NCI-H82 (cell line): ENCODE results near the gene GARIN5A.
"Not testable (repeated sequence)": the region's sequence is repeated elsewhere in the genome, so short reads cannot be mapped to it uniquely, and the experiment has no call there.

ENCODE experiments used
- DNase-seq: peaks from one replicate; lab custom pipeline; 2025; lab: John Stamatoyannopoulos, UW

Gene GARIN5A

DNA sequence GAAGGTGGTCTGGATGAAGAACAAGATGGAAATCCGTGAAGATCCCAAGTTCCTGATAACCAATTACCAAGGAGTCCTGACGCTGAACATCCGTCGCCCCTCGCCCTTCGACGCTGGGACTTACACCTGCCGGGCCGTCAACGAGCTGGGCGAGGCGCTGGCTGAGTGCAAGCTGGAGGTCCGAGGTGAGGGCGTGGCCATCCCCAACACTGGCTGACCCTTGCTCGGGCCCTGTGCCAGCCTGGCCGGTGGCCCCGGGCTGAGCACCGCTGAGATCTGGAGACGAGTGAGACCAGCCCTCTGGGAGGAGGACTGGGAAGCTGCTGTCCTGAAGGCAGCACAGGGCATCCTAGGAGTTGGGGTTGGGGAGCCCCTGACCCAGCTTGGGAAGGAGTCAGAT lies 12.3 kb downstream of the GARIN5A start:
- DNase-seq: no peak

DNA sequence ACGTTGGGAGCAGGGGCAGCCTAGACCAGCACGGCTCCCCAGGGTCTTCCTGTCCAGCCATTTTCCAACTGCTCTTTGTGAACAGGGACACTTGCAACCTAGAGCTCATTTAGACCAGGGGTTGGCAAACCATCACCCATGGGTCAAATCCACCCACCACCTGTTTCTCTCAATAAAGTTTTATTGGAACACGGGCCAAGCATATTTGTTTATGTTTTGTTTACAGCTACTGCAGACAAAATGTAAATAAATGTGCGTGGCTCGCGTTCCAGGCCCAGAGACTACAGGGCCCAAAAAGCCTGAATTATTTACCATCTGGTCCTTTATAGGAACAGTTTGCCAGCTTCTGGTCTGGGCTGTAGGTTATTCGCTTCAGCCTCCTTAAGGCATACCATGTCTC lies 13.7 kb downstream of the GARIN5A start:
- DNase-seq: no peak

DNA sequence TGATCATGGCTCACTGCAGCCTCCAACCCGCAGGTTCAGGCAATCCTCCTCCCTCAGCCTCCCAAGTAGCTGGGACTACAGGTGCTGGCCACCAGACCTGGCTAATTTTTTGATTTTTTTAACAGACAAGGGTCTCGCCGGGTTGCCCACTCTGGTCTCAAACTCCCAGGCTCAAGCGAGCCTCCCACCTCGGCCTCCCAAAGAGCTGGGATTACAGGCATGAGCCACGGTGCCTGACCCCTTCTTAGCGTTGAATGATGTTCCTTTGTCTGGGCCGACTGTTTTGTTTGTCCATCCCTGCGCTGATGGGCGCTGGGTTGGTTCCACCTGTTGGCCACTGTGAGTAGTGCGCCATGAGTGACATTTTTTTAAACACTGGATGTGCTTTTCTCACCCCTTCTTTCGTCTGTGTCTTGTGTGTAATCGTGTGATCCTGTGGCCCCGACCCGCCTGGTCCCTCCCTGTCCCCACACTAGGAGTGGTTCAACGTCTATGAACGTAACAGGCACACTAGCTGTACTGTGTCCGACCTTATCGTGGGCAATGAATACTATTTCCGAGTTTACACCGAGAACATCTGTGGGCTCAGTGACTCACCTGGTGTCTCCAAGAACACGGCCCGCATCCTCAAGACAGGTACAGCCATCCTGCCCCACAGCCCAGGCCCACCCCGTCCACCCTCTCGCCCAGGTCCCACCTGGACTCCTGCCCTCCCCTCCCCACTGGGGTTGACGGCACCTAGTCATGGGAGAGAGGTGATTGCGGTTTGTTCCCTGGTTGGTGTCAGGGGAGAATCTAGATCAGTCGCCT lies 15.4 kb downstream of the GARIN5A start:
- peak; percentile 76 for DNase-seq

DNA sequence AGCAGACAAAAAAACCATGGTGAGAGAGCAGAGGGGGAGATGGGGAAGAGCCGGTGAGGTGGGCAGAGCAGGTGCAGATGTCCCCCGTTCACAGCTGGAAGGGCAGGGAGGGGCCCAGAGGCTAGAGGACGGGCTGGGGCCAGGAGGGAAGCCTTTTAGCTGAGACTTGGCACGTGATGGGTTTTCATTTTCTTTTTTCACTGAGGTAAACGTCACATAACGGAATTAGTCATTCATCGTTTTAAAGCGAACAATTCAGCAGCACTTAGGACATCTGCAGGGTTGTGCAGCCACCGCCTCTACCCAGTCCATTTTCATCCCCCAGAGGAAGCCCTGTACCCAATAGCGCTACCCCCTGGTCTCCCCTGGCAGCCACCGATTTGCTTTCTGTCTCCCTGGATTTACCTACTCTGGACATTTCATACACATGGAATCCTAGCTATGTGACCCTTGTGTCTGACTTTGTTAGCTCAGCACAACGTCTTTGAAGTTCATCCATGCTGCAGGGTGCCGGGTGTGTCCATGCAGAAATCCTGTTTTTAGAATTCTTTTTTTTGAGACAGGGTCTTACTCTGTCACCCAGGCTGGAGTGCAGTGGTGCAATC lies 16.4 kb downstream of the GARIN5A start:
- no peak for DNase-seq

DNA sequence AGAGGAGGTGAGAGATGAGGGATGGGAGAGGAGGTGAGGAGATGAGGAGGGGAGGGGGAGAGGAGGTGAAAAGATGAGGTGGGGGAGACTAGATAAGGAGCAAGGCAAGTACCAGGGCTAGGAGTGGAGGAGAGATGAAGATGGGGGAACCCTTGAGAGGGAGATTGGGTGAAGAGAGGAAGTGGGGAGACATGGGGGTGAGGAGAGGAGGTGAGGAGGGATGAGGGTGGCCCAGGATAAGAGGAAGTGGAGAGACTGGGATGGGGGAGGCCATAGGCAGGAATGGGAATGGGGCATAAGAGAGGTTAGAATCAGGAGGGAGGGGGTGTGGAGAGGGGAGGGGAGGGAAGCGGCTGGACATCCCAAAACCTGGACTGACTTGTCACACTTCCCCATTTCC lies 17.0 kb downstream of the GARIN5A start:
- DNase-seq: no peak

DNA sequence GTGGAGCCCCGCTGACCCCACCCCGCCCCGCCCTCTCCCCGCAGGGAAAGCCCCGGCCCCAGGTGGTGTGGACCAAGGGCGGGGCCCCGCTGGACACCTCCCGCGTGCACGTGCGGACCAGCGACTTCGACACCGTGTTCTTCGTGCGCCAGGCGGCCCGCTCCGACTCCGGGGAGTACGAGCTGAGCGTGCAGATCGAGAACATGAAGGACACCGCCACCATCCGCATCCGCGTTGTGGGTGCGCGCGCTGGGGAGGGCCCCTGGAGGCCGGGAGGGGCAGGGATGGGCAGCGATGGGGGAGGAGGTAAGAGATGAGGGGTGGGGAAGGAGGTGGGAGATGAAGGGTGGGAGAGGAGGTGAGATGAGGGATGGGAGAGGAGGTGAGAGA lies 17.6 kb downstream of the GARIN5A start:
- DNase-seq: no peak

DNA sequence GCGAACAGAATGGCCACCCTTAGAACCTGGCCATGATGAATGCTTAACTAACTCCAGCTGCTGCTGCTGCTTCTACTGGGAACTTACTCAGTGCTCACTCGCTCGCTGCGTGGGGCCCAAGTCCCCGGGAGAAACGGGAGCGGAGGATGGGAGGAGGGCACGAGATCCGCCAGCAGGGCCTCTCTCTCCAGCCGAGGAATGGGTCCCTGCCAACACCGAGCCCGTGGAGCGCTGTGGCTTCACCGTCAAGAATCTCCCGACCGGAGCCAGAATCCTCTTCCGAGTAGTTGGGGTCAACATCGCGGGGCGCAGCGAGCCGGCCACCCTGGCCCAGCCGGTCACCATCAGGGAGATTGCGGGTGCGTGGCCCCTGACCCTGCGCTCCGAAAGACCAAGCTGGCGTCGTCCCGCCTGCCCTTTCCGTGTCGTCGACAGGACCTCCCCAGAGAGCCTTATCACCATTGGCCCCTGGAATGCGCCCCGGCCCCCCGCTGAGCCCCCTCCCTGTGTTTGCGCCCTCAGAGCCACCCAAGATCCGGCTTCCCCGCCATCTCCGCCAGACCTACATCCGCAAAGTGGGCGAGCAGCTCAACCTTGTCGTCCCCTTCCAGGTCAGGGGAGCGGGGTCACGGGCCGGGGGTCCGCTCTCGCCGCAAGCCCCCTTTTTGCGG lies 18.1 kb downstream of the GARIN5A start:
- no peak for DNase-seq

DNA sequence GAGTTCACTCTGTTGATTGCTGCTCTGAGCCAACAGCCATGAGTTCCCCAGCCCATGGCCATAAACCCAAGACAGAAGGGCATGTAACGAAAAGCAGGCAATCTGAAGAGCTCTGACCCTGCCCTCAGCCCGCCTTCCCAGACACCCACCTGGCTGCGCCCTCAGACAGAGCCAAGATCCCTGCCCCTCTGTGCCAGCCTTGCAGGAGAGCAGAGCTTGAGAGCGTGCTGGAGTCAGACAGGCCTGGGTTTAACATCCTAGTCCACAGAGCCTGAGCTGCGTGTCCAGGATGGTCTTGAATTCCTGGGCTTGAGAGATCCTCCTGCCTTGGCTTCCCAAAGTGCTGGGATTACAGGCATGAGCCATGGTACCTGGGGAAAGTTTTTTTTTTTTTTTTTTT lies 19.3 kb downstream of the GARIN5A start:
- DNase-seq: no peak

DNA sequence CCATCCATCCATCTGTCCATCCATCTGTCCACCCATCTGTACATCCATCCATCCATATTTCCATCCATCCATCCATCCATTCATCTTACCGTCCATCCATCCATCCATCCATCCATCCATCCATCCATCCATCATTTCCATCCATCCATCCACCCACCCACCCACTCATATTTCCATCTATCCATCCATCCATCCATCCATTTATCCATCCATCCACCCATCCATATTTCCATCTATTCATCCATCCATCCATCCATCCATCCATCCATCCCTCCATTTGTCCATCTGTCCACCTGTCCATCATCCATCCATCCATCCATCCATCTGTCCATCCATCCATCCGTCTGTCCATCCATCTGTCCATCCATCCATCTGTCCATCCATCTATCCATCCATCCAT lies 20.7 kb downstream of the GARIN5A start:
- no peak for DNase-seq

DNA sequence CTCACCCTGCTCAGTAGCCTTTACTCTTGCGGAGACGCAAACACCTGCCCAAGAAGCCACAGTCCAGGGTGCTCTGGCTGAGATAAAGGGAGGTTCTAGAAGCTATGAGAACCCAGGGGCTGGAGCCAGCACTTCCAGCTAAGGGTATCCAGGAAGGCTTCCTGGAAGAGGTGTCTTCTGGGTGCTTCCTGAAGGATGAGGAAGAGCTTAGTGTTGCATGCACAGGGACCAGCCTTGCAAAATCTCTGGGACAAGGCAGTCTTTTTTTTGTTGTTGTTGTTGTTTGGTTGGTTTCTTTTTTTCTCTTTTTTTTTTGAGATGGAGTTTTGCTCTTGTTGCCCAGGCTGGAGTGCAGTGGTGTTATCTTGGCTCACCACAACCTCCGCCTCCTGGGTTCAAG lies 23.4 kb downstream of the GARIN5A start:
- DNase-seq: no peak

DNA sequence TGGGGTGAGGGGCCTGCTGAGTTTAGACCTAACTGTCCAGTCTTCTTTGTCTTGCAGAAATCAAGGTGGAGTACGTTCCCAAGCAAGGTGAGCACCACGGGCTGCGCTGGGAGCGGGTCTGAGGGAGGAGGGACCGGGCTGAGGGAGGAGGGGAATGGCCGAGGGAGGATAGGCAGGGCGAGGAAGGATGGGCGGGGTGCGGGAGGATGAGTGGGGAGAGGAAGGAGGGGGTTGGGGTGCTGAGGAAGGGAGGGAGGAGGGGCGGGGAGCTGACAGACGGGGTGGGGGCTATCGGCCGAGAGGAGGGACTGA lies 25.5 kb downstream of the GARIN5A start:
- DNase-seq: no peak

DNA sequence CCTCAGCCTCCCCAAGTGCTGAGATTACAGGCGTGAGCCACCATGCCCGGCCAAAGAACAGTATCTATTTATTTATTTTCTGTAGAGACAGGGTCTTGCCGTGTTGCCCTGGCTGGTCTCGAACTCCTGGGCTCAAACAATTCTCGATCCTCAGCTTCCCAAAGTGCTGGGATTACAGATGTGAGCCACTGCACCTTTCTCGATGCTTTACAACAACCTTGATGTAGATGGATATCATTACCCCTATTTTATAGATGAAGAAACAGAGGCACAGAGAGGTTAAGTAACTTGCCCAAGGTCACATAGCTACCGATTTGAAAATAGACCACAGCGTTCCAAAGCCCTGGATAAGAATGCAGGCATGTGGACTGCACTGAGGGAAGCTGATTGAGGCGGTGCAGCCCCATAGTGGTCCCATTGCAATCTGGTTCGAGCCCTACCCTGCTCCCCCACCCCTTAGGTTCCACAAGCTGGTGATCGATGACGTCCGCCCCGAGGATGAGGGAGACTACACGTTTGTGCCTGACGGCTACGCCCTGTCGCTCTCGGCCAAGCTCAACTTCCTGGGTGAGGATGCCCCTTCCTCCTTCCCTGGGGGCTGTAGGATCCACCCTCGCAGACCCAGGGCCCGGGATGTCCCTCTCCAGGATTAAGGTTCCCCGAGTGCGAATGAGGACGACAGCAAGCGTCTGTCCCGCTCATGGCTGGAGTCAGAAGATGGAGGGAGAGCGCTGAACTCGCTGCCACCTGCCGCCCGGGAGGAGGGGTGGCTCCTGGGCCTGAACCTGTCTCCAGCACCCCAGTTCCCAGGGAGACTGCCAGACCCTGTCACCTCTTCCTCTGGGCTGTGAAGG lies 26.1 kb downstream of the GARIN5A start:
- no peak for DNase-seq

DNA sequence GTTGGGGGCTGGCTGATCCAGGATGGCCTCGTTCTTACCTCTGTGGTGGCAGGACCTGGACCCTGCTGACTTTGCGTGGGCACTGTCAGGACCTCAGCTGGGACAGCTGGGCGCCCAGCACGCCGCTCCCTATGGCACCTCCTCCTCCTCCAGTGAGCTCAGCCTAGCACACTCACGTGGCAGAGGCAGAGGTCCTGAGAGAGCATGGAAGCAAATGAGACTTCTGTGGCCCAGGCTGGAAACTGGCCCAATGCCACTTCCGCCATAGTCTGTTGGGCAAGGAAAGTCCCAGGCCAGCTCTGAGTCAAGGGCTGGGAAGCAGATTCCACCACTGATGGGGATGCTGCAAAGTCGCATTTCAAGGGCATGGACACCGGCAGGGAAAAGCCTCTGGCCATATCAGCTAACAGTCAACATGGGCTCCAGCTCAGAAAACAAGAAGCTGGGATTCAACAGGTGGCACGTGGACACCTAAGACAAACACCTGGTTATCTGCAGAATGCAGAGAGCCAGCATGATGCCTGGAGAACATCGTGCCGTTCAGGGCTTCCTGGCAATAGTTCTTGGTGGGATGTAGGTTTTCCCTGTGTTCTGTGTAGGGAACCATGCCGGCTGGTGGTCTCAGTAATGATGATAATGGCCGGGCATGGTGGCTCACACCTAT lies 27.3 kb downstream of the GARIN5A start:
- no peak for DNase-seq

DNA sequence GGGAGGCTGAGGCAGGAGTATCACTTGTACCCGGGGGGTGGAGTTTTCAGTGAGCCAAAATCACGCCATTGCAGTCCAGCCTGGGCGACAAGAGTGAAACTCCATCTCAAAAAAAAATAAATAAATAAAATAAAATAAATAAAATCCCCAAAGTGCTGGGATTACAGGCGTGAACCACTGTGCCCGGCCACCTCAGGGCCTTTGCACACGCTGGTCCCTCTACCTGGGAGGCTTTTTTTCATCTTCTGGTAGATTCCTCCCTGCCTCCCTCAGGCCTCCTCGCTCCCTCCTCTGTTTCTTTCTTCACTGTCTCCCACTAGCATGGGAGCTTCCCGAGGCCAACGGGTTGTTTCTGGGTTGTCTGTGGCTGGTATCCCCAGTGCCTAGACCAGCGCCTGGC lies 28.9 kb downstream of the GARIN5A start:
- DNase-seq: no peak

DNA sequence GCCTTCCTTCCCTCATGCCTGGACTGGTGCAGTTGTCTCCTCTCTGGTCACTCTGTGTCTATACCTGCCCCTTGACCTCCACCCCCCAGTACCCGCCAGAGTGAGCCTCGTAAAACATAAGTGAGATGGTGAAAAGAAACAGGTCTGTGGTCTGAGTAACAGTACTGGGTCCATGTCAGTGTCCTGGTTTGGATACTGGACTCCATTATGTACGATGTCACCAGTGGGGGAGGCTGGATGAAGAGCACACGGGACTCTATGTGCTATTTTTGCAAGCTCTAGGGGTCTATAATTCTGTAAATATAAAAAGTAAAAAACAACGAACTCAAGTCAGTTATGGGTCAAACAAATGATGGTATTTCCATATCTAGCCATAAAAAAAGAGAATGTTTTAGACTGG lies 29.6 kb downstream of the GARIN5A start:
- no peak for DNase-seq

DNA sequence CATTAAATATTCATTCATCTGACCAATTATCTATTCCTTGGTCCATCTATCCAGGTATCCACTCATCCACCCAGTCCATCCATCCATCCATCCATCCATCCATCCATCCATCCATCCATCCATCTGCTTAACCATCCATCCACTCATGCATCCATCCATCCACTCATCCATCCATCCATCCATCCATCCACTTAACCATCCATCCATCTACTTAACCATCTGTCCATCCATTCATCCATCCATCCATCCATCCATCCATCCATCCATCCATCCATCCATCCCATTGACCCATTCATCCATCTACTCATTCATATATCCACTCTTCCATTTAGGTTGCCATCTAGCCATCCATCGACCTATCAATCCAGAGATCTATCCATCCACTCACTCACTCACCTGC lies 32.6 kb downstream of the GARIN5A start:
- no peak for DNase-seq

DNA sequence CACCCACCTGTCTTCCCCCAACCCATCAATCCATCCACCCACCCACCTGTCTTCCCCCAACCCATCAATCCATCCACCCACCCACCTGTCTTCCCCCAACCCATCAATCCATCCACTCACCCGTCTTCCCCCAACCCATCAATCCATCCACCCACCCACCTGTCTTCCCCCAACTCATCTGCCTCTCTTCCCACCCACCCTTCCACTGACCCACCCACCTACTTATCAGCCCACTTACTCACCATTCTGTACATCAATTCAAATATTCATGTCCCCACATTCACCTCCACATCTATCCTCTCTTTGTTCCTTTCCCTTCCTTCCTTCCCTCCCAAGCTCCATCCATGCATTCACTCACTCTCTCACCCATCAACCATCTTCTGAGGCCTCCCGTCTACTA lies 37.5 kb downstream of the GARIN5A start:
- DNase-seq: not testable (repeated sequence)

DNA sequence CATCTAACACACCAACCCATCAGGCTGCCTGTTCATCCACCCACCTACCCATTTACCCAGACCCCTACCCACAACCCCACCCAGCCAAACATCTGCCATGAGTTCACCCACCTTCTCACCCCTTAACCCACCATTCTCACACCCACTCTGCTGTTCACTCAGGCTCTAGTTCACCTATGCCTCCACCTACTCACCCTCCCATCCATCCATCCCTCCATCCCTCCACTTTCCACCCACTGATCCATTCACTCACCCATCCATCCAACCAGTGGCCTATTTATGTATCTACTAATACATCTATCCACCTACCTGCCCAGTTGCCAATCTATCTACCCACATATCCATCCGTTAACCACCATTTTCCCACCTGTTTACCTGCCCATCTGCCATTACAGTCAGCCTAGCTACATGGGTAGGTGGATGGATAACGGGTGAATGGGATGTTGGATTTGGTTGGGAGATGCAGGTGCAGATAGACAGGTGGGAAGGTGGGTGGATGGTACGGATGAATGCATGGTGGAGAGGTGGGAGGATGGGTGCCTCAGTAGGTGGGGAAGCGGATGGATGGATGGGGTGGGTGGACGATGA lies 38.7 kb downstream of the GARIN5A start:
- DNase-seq: no peak

DNA sequence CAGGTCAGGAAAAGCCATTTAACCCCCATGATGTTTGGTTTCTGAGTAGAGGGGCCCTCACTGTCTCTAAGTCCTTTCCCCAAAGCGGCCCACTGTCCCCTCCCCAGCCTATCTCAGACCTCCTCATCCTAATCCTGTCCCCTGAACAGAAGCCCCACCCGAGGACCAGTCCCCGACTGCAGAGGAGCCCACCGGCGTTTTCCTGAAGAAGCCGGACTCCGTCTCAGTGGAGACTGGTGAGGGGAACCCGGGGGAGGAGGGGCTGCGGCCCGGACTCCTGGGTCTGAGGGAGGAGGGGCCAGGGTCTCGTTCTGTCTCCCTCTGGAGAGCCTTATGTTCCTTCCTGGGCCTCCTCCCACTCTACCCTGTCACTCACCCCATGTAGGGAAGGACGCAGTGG lies 41.0 kb downstream of the GARIN5A start:
- no peak for DNase-seq

DNA sequence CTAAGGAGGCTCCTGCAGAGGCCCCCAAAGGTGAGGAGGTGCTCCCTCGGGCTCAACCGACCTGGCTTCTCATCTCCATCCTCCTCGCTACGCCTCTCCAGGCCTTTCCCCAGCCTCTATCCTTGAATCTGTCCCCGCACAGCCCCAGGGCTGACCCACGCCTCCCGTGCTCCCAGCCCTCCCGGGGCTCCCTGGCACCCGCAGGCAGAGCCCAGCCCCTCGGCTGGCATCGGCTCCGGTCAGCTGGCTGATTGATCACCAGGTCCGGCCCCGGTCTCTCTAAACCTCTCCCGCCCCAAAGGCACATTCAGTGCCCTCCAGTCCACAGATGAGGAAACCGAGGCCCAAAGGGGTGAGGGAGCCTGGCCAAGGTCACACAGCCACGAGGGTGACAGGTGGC lies 41.4 kb downstream of the GARIN5A start:
- DNase-seq: no peak

DNA sequence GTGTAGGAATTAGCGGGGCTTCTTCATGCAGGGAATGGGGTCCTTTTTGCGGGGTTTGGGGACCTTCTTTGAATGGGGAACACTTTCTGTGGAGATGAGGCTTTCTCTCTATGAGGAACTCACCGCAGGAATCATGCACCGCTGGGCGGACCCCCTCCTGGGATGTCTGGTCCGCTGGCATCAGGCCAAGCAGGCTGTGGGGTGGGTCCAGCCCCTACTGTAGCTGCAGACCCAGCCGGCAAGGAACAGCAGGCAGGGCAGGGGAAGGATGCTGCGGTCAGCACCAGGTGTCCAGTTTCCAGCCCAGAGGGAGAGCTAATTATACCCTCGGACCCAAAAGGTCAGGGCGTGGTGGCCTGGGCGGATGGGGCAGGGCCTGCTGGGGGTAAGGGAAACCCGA lies 42.1 kb downstream of the GARIN5A start:
- no peak for DNase-seq
